GM18867 (cell line): ENCODE results near the gene PTPRU.
"Not testable (repeated sequence)": the region's sequence is repeated elsewhere in the genome, so short reads cannot be mapped to it uniquely, and the experiment has no call there.

ENCODE experiments used
- ATAC-seq: cut with Tn5 transposase; IDR thresholded peaks from one replicate; pipeline ENCODE4 v1.9.1; 2021; ENCODE audit warnings: mild to moderate bottlenecking, moderate library complexity; ENCODE audit not compliant: unreplicated experiment

Gene PTPRU

GRCh38 chr1:29284286-29284960, 48.1 kb downstream of the PTPRU start:
- ATAC-seq = no peak

GRCh38 chr1:29284961-29285560, 48.7 kb downstream of the PTPRU start:
- ATAC-seq = no peak

- ATAC-seq = no peak
Observed at GRCh38 chr1:29285771-29286170, 49.4 kb downstream of the PTPRU start.

- ATAC-seq = no peak
Observed at GRCh38 chr1:29286194-29286767, 50.0 kb downstream of the PTPRU start.

- ATAC-seq = no peak
Observed at GRCh38 chr1:29289493-29289892, 53.2 kb downstream of the PTPRU start.

GRCh38 chr1:29290414-29290985, 54.2 kb downstream of the PTPRU start:
- no peak for ATAC-seq

GRCh38 chr1:29291756-29292155, 55.4 kb downstream of the PTPRU start:
- no peak for ATAC-seq

GRCh38 chr1:29292344-29292743, 56.0 kb downstream of the PTPRU start:
- no peak for ATAC-seq

- no peak for ATAC-seq
Observed at GRCh38 chr1:29297450-29297849, 61.1 kb downstream of the PTPRU start.

GRCh38 chr1:29298246-29298645, 61.9 kb downstream of the PTPRU start:
- ATAC-seq = no peak

GRCh38 chr1:29299446-29299845, 63.1 kb downstream of the PTPRU start:
- no peak for ATAC-seq

GRCh38 chr1:29301732-29302131, 65.4 kb downstream of the PTPRU start:
- ATAC-seq = not testable (repeated sequence)

GRCh38 chr1:29303201-29304024, 67.1 kb downstream of the PTPRU start:
- ATAC-seq = no peak

- ATAC-seq = no peak
Observed at GRCh38 chr1:29304025-29304684, 67.8 kb downstream of the PTPRU start.

GRCh38 chr1:29305943-29306342, 69.6 kb downstream of the PTPRU start:
- no peak for ATAC-seq

GRCh38 chr1:29306471-29307140, 70.3 kb downstream of the PTPRU start:
- ATAC-seq = no peak

GRCh38 chr1:29309075-29309474, 72.8 kb downstream of the PTPRU start:
- no peak for ATAC-seq

GRCh38 chr1:29309621-29310020, 73.3 kb downstream of the PTPRU start:
- ATAC-seq = no peak

- no peak for ATAC-seq
Observed at GRCh38 chr1:29310616-29311180, 74.4 kb downstream of the PTPRU start.
